ENCODE measurements around the gene ATG101.
A peak's percentile ranks its signal among the peaks of the same experiment; 100 is the strongest.

ATG101 gene

DNA sequence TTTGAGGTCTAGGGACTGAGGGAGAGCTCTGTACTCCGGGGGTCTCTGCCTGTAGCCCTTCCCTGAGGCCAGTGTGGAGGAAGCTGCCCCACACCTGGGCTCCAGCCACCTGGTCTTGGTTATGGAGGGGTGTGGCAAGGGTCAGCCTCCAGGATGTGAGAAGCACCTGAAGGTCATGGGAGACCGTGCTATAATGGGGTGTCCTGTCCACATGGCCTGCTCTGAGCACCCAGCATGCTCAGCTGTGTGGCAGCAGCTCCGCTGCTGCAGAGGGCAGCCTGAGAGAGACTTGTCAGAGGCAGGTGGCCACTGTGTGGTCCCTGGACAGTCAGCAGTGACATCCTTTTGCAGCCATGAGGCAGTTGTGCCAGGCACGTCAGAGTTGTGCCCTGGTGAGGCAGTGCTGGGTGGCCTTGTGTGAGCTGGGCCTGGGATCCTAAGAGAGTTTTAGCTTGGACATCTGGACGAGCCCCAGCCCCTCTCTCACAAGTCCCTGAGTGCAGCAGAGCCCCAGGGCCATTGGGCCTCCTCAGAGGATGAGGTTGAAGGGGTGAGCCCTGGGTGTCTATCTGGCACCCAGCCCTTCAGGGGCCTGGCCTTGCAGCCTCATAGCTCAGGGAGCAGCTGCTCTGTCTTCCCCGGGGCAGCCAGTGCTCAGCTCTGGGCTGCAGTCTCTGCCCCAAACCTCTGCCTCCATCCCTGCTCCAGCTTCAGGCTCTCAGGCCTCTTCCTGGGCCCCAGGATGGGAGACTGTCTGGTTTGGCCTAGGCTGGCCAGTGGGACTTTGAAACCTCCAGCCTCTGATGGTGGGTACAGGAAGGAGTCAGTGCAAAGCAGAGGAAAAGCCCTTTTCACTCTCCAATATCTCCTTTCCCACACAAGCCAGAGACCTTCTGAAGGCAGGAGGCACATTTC lies 7.4 kb upstream of the ATG101 start:
- no peak overlapping the region for H3K4me3 ChIP-seq (replicated peaks in 1 of 2; ENCODE audit: low read depth in 2 of 2, low read length in 2 of 2)
- TF ChIP-seq, protein P1, sequence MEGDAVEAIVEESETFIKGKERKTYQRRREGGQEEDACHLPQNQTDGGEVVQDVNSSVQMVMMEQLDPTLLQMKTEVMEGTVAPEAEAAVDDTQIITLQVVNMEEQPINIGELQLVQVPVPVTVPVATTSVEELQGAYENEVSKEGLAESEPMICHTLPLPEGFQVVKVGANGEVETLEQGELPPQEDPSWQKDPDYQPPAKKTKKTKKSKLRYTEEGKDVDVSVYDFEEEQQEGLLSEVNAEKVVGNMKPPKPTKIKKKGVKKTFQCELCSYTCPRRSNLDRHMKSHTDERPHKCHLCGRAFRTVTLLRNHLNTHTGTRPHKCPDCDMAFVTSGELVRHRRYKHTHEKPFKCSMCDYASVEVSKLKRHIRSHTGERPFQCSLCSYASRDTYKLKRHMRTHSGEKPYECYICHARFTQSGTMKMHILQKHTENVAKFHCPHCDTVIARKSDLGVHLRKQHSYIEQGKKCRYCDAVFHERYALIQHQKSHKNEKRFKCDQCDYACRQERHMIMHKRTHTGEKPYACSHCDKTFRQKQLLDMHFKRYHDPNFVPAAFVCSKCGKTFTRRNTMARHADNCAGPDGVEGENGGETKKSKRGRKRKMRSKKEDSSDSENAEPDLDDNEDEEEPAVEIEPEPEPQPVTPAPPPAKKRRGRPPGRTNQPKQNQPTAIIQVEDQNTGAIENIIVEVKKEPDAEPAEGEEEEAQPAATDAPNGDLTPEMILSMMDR (IDR thresholded peaks at IDR 0.05; ENCODE audit: low read depth, low read length) = no peak
- DNase-seq (ENCODE audit: low read depth in 2 of 2) = peak in 1 of 2 donors; percentile 26

DNA sequence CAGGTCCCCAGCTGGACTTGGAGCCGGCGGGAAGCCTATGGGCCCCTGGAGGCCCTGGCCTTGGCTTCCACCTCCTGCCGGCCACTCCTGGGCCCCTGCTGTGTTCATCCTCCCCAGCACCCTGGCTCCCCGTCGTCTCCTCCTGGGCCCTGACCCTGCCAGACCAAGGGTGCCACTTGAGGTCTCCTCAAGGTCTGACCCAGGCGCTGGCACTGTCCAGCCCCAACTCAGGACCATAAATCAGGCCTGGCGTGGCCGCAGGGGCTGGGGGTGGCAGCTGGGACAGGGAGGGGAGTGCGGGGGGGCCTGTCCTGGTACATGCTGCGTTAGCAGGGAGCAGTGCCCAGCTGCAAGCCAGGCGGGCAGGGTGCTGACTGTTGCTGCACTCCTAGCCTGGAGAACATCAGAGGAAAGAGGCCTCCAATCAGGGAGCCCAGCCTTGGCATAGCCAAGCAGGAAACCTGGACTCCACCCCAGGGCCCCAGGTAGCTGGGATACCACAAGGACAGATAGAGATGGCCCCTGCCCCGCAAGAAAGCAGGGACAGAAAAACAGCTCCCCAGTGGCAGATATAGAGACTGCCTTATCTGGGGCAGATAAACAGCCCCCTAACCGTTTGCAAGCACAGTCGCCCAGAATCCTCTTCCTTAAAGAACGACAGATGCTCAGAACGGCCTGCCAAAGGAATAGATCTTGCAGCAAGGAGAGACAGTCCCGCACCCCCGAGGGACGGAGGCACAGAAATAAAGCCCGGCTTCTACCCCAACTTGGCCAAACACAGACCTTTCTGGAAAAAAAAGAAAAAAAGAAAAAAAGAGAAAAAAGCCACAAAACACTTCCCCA lies 6.5 kb upstream of the ATG101 start:
- peak in 1 of 2 donors; percentile 30 for DNase-seq (ENCODE audit: low read depth in 2 of 2)
- no peak overlapping the region for H3K4me3 ChIP-seq (replicated peaks in 1 of 2; ENCODE audit: low read depth in 2 of 2, low read length in 2 of 2)
- TF ChIP-seq, protein P1 (IDR thresholded peaks at IDR 0.05; ENCODE audit: low read depth, low read length) = no peak

DNA sequence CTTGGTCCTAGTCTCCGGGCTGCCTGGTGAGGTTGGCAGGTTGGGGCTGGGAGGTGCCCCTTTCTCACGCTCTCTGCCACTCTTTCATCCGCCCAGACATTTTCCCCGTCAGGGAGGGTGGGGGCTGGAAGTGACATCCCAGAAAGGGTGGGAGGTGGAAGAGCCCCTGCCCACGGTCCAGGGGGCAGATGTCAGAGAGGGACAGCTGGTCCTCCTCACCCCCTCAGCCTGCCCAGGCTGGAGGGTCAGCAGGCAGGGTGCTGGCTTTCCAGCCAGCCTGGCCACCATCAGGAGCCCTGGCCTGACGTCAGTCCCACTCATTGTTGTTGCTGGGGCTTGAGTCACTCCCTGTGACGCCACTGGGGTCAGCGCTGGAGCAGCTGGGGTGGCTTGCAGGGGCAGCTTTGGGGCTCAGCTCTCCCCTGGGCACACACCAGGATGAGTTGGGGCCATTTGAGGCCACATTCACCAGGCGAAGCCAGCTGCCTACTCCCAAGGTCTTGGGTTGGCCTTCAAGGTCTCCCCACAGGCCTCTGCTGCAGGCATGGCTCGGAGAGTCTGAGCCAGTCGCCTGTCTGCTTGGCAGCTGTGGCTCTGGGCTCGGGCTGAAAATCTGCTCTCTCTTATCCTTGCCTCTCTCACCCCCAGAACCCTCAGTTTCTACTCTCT lies 5.7 kb upstream of the ATG101 start:
- DNase-seq (ENCODE audit: low read depth in 2 of 2) = peak; percentile 91 to 92
- TF ChIP-seq, protein P1 (IDR thresholded peaks at IDR 0.05; ENCODE audit: low read depth, low read length) = no peak
- no peak overlapping the region for H3K4me3 ChIP-seq (replicated peaks in 1 of 2; ENCODE audit: low read depth in 2 of 2, low read length in 2 of 2)

DNA sequence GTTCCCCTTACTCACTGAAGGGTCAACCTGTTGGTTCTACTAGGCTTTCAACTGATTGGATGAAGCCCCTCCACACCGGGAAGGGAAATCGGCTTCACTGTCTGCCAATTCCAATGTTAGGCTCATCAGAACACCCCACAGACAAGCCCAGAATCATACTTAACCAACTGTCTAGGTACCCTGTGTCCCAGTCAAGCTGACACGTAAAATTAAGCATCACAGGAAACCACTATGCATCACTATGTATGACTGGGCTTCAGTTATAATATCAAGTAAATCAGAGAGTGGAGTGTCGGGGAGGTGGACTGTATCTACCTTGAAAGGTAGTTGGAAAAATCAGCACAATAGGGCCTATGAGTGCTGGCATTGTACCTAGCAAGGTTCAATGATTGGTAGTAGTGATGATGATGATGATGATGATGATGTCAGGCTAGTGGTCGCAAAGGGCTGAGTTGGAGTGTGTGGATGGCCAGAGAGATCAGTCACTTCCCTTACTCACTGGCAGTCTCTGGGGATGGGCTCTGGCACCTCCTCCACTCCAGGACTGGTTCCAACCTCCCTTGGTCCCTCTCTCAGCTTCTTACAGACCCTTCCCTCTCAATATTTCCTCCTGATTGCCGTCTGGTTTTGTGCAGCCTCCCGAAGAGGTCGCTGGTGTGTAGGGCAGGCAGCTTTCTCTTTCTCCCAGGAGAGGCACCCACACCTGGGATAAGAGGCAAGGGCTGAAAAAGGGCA lies 3.3 kb upstream of the ATG101 start:
- peak in 1 of 2 donors; percentile 60 for DNase-seq (ENCODE audit: low read depth in 2 of 2)
- TF ChIP-seq, protein P1 (IDR thresholded peaks at IDR 0.05; ENCODE audit: low read depth, low read length) = no peak
- H3K4me3 ChIP-seq (replicated peaks in 1 of 2; ENCODE audit: low read depth in 2 of 2, low read length in 2 of 2) = no peak overlapping the region

DNA sequence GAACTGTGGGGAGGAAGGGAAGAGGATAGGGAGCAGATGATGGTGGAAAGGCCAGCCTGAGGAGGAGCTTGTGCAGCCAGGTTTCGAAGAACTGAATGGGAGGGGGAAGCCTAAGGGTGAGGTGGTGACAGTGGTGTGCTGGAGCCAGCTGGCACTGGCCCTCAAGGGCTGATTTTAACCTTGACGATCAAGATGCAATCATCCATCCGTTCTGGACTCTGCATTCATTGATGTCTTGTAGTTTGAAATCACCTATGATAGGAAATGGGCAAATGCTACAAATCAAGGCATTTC lies 2.8 kb upstream of the ATG101 start:
- no peak for DNase-seq (ENCODE audit: low read depth in 2 of 2)
- TF ChIP-seq, protein P1 (IDR thresholded peaks at IDR 0.05; ENCODE audit: low read depth, low read length) = no peak
- H3K4me3 ChIP-seq (replicated peaks in 1 of 2; ENCODE audit: low read depth in 2 of 2, low read length in 2 of 2) = no peak overlapping the region

Data from cardiac fibroblast (primary cell).